ENCODE results near the gene LMO1.

Gene LMO1

DNA sequence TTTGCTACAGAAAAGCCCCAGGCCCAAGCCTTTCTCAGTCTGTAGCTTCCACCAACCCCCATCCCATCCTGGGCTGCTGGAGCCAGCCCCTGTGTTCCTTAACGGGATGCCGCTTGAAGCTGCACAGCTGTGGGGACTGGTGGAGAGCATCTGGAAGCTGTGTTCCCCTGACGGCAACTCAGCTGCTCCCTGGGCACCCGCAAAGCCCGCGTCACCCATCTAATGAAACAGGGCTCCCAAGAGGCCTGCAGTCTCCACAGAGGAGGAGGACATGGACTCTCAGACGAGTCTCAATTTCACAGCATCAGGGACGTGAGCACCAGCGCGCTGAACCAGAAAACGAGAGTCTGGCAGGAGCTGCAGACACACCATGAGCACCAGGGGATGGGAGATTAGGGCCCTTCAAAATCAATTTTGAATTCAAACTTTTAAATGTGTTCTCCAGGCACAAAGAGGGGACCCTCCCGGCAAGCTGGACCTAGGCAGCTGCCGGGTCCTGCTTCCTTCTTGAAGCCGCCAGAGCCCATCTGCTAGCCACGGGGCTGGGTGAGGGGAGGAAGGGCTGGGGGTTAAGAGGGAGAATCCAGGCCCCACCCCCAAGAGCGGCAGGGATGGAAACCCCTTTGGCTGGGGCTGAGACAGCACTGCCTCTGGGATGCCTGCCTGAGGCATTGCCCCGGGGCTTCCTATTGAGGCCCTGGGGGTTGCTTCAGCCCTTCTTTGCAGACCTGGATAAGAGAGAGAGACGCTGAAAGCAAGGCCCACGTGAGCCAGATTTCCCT, 21.0 kb downstream of the LMO1 start:
- no peak for DNase-seq

DNA sequence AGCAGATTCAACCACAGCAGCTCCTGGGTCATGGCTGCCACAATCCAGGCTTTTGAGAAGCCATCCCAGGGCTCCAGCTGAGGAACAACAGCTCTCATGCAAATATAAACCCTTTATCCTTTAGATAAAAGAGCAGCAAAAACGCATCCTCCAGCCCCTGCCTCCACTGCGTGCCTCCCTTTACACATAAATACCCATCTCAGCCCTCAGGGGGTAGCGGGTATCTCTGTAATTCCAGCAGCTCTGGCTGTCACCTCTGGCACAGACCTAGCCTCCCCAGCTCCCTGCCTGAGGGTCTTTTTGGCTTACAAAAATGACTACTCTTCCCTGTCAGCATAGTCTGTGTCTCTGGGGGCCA, 21.6 kb downstream of the LMO1 start:
- DNase-seq: no peak

DNA sequence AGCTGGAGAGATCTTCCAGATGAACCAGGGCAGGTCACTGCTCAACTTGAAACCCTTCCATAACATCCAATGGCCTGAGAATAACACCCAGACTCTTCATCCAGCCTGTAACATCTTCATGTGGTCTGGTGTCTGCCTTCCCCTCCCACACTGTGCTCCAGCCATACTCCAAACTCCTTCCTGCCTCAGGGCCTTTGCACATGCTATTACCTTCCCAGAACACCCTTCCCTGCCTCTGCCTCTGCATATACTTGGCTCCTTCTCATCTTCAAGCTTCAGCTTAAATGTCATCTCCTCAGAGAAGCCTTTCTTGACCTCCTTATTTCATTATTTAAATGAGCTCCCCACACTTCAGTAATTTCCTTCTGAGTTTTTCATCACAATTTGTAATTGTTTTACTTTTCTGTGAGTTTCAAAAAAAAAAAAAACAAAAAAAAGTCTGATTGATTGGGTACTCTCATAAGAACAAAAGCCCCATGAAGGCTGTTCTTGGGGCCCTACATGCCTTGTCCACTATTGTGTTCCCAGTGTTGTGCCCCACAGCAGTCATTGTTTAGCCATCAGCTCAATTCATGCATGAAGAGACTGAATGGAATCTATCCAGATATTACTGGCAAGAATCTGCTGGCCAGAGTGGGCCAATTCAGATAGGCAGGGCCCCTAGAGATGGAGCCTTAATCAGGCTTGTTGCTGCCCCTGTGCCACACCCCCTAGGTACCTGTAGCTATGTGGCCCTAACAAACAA, 22.1 kb downstream of the LMO1 start:
- no peak for DNase-seq

DNA sequence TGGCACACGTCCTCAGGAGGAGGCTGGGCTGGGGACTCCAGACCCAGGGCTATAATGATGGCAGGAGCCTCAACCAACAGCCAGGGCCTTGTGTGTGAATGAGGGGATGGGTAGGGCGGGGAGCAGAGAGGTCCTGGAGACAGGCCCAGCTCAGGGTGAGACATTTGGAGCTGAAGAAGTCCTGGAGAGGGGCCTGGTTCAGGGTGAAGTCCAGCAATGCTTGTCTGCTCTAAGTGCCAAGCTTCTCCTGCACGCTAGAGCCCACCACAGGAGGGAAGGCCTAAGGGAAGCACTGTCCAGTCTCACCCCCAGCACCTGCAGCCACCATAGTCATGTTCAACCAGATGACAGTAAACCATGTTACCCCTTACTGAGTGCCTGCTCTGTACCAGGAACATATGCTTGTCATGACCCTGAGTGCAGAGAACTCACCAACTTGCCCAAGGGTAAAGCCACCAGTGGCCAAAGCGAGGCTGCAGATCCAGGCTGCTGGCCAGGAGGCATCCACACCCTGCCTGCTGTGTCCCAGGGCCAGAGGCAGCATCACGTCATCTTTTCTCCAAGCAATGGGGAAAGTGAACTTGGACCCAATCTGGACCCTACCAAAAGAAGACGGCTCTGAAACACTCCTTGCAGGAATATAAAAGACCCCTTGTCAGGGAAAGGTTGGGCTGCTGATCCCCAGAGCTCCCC, 24.0 kb downstream of the LMO1 start:
- no peak for DNase-seq

DNA sequence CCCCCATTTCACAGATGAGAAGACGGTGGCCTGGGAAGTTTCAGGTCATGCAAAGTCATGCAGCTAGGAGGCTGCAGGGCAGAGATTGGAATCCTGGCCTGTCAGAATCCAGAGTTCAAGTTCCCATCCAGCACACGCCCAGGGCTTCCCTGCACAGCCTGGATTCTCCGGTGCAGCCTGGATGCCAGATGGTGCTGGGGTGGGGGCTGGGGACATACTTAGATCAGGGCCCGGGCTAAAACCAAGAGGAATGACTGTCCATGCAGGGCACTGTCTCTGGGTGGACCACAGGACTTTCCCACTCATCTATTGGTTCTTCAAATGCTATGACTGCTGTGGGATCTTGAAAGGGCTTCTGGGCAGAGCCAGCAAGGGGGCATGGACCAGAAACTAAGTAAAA, 24.6 kb downstream of the LMO1 start:
- no peak for DNase-seq

DNA sequence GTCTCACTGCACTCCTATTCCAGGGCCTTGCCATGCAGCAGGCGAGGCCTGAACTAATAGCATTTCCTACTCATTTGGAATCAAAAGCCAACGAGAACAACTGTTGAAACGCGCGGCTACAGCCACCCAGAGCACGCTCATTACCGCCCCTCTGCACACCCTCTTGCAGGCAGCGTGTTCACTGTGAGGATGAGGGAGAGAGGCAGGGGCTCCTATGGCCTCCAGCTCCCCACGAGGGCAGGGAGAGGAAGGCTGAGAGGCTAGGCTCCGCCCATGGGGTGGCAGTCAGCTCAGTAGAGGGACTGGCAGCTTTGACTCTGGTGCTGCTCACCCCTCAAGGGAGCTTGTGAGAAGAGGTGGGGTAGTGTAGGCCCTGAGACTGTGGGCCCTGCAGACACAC, 26.2 kb downstream of the LMO1 start:
- DNase-seq: no peak

DNA sequence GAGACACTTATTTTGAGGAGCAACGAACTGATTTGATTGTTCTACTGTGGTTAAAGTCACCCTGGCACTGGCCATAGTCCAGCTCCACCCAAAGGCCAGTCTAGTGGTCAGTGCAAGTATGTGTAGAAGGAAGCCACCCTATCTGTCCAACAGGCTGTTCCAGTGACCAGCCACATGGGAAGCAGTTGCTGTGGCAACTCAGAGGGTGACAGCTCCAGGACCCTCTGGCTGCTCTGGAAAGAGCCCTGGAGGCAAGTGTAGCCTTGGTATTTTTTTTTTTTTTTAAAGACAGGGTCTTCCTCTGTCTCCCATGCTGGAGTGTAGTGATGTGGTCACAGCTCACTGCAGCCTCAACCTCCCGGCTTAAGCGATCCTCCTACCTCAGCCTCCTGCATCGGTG, 27.8 kb downstream of the LMO1 start:
- DNase-seq: no peak

DNA sequence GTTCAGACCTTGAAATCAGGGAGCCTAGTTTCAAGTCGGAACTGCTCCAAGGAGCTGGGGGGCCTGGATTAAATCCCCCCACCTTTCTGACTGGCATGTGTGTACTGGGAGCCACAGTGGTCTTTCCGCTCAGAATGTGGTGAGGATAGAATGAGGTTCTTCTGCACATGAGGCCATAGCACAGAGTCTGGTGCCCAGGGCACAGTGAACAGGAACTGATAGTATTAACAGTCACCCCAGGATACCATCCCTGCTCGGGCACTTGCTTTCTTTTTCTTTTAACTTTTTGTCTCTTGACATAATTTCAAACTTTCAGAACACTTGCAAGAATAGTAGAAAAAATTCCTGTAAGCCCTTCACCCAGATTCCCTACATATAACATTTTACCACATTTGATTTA, 28.8 kb downstream of the LMO1 start:
- no peak for DNase-seq

DNA sequence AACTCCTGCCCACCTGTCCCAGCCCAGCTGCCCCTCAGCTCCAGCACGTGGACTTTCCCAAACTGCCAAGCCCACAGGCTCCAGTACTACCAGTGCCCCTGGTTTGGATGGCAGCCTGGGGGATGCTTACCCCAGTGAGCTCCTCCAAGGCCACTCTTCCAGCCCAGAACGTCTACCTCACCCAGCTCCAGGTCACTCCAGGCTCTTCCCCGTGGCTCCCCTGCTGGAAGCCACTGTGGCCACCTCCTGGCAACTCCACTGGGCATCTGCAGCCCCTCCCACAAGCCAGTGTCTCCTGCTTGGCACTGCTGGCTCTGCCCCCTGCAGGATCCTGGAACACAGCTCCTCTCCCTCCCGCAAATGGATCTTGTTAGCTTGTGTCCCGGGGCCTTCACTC, 29.3 kb downstream of the LMO1 start:
- DNase-seq: no peak

DNA sequence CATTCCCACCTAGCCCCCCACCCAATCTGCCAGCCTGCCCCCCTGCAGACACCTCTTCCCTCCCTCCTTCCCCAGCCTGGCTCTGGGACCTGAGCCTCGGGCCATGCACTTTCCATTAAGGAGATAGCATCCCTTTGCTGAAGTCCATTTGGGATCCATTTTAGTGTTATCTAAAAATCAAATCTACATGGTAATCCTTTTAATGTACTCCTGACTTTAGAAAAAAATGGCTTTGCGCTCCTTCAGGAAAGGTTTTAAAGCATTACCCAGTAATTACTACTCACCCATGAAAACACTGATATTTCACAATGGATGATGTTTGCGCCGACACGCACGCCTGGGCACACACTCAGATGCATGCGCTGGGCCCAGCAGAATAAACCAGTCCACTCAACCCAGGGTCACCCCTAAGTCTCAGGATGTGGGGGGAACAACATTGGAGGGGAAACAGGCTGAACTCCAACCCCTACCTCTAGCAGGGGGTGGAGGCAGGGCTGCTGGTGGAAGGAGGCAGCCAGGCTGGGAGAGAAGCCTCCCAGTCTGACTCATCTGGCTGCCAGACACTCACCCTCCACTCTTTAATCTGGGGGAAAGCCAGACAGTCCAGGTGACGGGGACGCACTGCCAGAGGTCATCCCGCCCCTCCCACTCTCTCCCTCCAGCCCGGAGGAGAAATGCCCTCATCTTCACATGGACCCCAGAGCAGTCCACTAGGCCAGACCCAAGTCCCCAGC, 29.8 kb downstream of the LMO1 start:
- no peak for DNase-seq

DNA sequence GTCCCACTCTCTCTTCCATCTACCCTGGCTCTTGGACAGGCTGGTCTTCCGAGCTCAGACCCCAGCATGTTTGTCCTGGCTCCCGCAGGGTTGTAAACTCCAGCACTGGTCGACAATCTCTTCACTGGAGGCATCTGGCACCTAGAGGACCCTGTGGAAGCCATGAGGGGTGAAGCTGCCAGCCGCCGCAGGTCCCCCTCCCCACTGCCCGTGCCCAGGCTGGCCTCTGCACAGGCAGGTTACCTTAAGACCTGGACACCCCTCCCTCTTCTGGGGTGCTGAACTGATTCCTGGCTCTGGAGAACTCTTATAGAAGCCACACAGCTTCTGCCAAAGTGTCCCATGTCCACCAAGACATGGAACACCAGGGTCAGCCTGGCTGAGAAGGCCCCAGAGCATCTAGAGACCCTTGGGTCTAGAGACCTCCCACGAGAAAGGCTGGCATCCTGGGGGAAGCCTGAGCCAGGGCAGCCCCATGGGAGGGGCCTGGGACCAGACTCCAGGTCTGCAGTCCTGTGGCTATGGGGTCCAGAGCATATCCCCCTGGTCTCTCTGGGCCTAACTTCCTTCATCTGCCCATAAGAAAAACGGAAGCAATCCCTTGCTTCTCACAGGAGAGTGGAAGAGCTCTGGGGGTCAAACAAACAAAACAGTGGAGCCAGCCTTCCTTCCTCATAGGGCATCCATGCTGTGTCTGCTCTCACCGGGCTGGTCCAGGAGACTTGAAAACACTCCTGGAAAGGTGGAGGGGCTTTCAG, 30.6 kb downstream of the LMO1 start:
- DNase-seq: peak; percentile 3

DNA sequence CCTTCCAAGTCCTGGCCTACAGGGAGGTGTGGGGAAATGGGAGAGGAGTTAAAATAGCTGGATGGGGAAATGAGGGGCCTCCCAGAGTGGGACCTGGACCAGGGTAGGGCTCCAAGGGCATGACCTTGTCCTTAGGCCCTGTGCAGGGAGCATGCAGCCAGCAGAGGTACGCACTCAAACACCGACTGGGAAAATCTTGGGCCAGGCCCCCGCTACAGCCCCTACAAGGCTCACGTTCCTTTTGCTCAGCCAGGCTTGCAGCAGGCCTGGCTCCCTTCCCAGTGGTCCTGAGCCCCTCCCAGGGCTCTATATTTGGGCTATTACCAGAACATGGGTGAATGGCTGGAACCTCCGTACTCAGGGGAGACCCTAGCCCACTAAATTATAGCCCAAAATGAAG, 31.3 kb downstream of the LMO1 start:
- no peak for DNase-seq

DNA sequence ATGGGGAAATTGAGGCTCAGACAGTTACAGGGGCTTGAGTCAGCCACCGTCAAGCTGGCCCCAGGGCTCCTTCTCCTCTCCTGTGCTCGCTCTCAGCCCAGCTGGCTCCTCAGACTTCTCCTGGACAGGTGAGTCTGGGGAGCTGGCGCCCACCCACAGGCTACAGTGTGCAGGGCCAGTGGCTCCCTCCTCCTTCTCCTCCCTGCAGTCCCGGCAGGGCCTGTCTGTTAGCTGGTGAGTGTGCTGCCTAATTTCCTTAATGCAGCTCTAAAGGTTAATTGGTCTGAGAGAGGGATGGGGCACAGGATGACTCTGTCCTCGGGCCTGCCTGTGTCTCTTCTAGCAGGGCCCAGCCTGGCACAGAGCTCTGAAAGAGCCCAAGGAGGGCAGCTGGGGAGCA, 31.7 kb downstream of the LMO1 start:
- DNase-seq: no peak

DNA sequence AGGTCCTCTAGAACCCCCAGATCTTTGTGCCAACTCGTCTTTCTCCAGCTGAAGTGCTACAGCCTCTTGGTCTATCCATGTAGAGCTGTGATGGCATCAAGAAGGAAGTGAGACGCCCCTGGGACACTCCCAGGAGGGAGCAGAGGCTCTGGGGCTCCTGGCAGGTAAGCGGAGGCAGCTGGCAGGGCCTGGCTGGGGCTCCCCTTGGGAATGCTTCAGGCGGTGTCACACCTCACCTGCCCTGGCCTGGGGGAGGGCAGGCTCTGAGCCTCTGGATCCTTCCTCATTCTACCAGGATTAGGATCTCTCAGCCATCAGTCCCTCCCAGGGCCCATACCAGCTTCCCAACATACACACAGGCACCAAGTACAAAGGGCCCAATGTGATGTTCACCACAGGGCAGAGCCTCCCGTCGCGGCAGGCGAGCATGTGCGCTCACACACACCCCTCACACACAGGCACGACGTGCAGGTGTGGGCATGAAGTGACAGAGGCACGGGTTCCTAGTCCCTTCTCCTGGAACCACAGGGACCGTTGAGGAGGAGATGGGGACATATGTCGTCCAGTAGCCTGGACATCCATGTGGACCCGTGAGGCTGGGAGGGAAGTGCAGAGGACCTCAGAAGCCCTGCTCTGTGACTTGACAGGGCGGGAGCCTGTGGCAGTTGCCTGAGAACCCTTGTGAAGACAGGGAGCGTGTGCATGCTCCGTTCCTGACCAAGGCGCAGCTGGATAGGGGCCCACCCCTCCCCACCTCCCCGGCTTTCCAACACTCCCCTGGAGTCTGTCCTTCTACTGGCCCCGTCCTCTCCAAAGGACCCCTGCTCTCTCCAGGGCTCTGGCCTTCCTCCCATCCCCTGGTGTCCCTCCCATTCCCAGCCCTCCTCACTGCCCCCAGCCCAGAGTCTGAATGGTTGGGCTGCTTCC, 32.5 kb downstream of the LMO1 start:
- no peak for DNase-seq

DNA sequence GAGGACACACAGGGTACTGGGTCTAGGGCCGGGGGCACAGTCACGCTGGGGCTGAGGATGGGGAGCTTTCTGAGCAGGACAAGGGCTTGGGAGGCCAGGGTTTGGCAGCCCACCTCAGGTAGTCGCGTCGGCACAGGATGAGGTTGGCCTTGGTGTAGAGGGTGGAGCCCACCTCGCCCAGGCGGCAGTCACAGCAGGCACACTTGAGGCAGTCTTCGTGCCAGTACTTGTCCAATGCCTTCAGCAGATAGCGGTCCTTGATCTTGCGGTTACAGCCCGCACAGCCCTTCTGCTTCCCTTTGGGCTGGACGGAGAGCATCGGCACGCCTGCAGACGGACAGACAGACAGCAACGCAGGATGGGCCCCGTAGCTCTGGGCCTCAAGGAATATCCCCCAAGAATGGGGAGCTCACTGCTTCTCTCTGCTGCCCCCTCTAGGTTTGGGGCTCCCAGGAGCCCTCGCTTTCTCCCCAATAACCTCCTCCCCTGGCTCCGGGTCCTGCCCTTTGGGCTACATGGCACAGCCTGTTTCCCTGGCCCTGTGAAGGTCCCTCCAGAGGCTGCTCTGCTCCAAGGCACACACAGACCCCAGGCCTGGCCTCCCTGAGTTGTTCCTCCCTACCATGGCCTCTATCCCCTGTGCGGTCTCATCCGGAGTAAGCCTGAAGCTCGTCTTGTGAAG, 33.4 kb downstream of the LMO1 start:
- no peak for DNase-seq

DNA sequence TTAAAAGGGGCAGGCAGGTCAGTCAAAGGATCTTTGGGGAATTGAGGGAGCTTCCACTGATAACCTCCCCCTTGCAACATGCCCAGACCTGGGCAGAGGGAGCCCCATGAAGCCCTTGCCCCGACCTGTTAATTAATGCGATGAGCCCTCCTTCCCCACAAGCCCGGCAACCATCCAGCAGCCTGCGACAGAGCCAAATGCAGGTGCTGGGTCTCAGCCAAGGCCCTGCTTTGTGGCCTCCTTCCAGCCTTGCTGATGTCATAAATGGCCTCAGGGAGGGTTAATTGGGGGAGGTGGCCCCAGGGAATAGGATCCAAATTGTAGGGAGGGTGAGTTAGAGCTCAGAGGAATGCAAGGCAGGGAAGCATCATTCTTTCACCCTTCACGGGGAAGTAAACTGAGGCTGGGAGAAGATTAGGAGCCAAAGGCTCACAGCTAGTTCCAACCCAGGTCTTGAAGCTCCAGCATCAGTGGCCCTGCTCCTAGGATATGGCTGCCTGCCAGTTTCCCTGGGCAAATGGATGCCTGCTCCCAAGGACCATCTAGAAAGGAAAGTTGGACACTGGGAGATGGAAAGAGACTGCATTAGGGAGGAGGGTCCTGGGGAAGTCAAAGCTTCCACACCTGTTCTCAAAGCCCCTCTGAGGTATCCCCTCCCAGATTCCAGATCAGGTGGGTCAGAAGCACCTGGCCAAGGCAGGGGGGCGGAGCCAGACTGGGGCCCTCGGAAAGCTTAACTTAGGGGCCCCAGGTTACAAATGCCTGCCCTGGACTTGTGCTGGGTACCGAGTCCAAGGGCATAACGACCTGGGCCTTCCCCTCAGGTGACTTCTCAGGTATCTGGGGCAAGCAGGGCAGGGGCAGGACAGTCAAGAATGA, 34.1 kb downstream of the LMO1 start:
- DNase-seq: no peak

DNA sequence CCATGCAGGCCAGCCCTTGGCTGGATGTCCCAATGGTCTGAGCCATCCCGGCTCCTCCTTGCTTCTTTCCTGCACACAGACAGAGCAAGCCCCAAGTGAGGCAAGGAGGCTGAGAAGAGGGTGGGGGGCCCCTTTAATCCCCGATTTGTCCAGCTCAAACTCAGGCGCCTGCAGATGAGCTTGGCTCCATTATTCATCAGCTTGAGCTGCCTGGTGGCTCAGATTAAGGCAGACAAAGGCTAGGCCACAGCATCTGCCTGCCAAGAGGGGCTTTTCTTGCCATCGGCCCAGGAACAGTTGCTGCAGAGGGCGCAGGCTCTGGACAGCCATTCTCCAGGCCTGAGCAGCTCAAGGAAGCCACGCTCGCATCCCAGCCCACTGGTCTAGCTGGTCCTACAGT, 35.4 kb downstream of the LMO1 start:
- DNase-seq: no peak

DNA sequence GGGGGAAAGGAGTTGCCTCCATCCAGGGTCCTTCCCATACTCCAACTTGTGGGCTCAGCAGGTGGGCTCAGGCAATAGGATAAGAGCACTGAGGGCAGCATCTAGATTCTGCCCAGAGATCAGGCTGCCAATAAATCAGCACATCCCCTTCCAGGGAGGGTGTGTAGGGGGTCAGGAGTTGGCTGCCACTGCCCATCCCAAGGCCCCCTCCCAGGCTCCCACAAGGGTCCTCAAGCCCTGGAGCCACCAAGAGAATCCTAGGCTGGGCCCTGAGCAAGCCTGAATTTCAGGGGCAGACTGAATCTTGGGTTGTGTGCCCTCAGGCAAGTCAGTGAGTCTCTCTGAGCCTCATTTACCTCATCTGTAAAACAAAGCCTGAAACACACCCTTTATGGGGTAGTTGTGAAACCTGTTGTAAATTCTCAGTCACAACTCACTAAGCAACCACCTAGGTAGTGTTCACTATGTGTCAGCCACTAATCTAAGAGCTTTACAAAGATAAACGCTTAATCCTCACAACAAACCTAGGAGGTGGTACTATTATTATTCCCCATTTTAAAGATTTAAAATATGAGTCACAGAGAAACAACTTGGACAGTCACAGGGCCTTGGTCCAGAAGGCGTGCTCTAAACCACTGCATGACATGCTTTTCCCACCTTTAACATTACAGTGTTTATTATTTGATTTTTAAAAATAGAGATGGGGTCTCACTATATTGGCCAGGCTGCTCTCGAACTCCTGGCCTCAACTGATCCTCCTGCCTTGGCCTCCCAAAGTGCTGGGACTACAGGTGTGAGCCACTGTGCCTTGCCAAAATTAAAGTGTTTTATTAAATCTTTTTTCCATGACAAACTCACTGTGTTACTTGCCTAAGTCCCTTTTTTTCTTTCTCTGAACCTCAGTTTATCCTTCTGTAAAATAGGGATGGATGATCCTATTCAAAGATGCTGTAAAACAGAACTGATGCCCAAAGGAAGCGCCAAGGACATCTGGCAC, 36.2 kb downstream of the LMO1 start:
- no peak for DNase-seq

Measured in MV-4-11 (cell line).